HG03060 (cell line): ENCODE measurements around the gene KREMEN1.
"Not testable (repeated sequence)": the region's sequence is repeated elsewhere in the genome, so short reads cannot be mapped to it uniquely, and the experiment has no call there.

ENCODE experiments used
- ATAC-seq: cut with Tn5 transposase; IDR thresholded peaks from one replicate; pipeline ENCODE4 v1.9.1; 2021; ENCODE audit warnings: low read depth, moderate number of reproducible peaks; ENCODE audit not compliant: unreplicated experiment

KREMEN1 gene

GRCh38 chr22:29074276-29074772 is 1.5 kb downstream of the KREMEN1 start:
- no peak for ATAC-seq

- ATAC-seq, result no peak
Measured at GRCh38 chr22:29078036-29078868, 5.4 kb downstream of the KREMEN1 start.

- no peak for ATAC-seq
Measured at GRCh38 chr22:29078869-29079207, 6.0 kb downstream of the KREMEN1 start.

- no peak for ATAC-seq
Measured at GRCh38 chr22:29079218-29079901, 6.5 kb downstream of the KREMEN1 start.

- no peak for ATAC-seq
Measured at GRCh38 chr22:29080106-29080975, 7.5 kb downstream of the KREMEN1 start.

GRCh38 chr22:29081517-29082236 is 8.8 kb downstream of the KREMEN1 start:
- ATAC-seq, result no peak

GRCh38 chr22:29082826-29083545 is 10.2 kb downstream of the KREMEN1 start:
- no peak for ATAC-seq

GRCh38 chr22:29083576-29083932 is 10.7 kb downstream of the KREMEN1 start:
- not testable (repeated sequence) for ATAC-seq

- no peak for ATAC-seq
Measured at GRCh38 chr22:29083933-29084591, 11.2 kb downstream of the KREMEN1 start.

GRCh38 chr22:29087012-29087411 is 14.2 kb downstream of the KREMEN1 start:
- no peak for ATAC-seq

GRCh38 chr22:29088809-29089208 is 16.0 kb downstream of the KREMEN1 start:
- no peak for ATAC-seq

- ATAC-seq, result no peak
Measured at GRCh38 chr22:29089507-29089906, 16.7 kb downstream of the KREMEN1 start.

GRCh38 chr22:29090039-29090438 is 17.2 kb downstream of the KREMEN1 start:
- no peak for ATAC-seq

GRCh38 chr22:29092243-29092642 is 19.4 kb downstream of the KREMEN1 start:
- ATAC-seq, result no peak

GRCh38 chr22:29093030-29093429 is 20.2 kb downstream of the KREMEN1 start:
- no peak for ATAC-seq

GRCh38 chr22:29093501-29094300 is 20.9 kb downstream of the KREMEN1 start:
- ATAC-seq, result no peak

GRCh38 chr22:29095459-29095858 is 22.6 kb downstream of the KREMEN1 start:
- ATAC-seq, result no peak
